Heart right ventricle (tissue), 16 donors: ENCODE measurements around the gene HIRIP3. TPM values are rescaled to one million over a fixed set of nuclear protein-coding genes. Genes with fewer than 3 reads are reported as not detected.
"Not testable (repeated sequence)": the region's sequence is repeated elsewhere in the genome, so short reads cannot be mapped to it uniquely, and the experiment has no call there.

ENCODE experiments used
- ATAC-seq, 8 donors: fragments of 200-7000 bp; cut with Tn5 transposase; one replicate each; pipeline ENCODE4 v1.9.1; 2020; ENCODE audit warnings: mild to moderate bottlenecking in 8 of 8, moderate library complexity in 8 of 8, moderate number of reproducible peaks in 1 of 8
- DNase-seq, 2 donors: peaks; one replicate each; pipeline ENCODE4 v3.0.0-alpha.2; 2020
- H3K27ac ChIP-seq, 10 donors: fragments of 200-600 bp; sonication (generic) in 2 of 10; one replicate each; pipeline versions ENCODE4 v1.5.0 to v1.8.0; 2020 to 2022; ENCODE audit warnings: mild to moderate bottlenecking in 3 of 10
- H3K27me3 ChIP-seq, 7 donors: fragments of 200-600 bp; one replicate each; pipeline ENCODE4 v1.8.0; 2021 to 2022; ENCODE audit warnings: mild to moderate bottlenecking in 2 of 7
- H3K36me3 ChIP-seq, 9 donors: fragments of 200-600 bp; sonication (generic) in 1 of 9; one replicate each; pipeline versions ENCODE4 v1.5.0 to v1.8.0; 2020 to 2022; ENCODE audit warnings: mild to moderate bottlenecking in 2 of 9
- H3K4me1 ChIP-seq, 9 donors: fragments of 200-600 bp; sonication (generic) in 1 of 9; one replicate each; pipeline versions ENCODE4 v1.5.0 to v1.8.0; 2020 to 2022; ENCODE audit warnings: mild to moderate bottlenecking in 4 of 9
- H3K4me3 ChIP-seq, 10 donors: fragments of 200-600 bp; sonication (generic) in 2 of 10; one replicate each; pipeline versions ENCODE4 v1.5.0 to v1.8.0; 2020 to 2022; ENCODE audit warnings: mild to moderate bottlenecking in 7 of 10, moderate library complexity in 2 of 10
- H3K9me3 ChIP-seq, 11 donors: fragments of 200-600 bp in 10 of 11; sonication (generic) in 2 of 11; one replicate each; pipeline versions ENCODE4 v1.5.0 to v1.8.0; 2013 to 2022; ENCODE audit warnings: mild to moderate bottlenecking in 2 of 11, control low read depth in 1 of 11, moderate library complexity in 1 of 11
- WGBS, 2 donors: extraction: QIAGEN DNeasy Blood & Tissue Kit; methylation state at CpG; one replicate each; pipeline ENCODE4 v1.1.7; 2013; ENCODE audit warnings: inconsistent platforms in 1 of 2; 5-methylcytosine and 5-hydroxymethylcytosine counted together
- intact Hi-C, 10 donors: fragments of 100-400 bp; cut with DNase I; formaldehyde crosslinking; loops; one replicate each; pipeline versions ENCODE4 v1.11.1 to v1.14.2; 2022
- polyA plus RNA-seq, 2 donors: library from polyadenylated mRNA; stranded (reverse); fragments of 200-250 nt; gene quantifications; one replicate each; pipeline ENCODE4 v1.2.3, GENCODE V29; 2013
- total RNA-seq, 10 donors: library from RNA; stranded (reverse); fragmentation: NEBNext Ultra II Directional in 3 of 10; extraction: Animal tissue kit (Norgen Biotek cat#: 25700) in 3 of 10; gene quantifications; one replicate each; pipeline versions ENCODE4 v1.2.1 to v1.2.4, GENCODE V29; 2021 to 2023
- TF ChIP-seq, protein P1 (sequence below), 9 donors: fragments of 200-600 bp; sonication (generic) in 2 of 9; IDR thresholded peaks; one replicate each; pipeline versions ENCODE4 v1.5.0 to v1.8.0; 2021 to 2022; ENCODE audit warnings: antibody characterized with exemption in 9 of 9, mild to moderate bottlenecking in 5 of 9, moderate library complexity in 1 of 9
- donor health status: Arrhythmogenic right ventricular cardiomyopathy.
- donor health status: ischemic (EF 13 %, LVEDD 7.1; RV severe dilation, severe dysfunction).
- donor health status: healthy with polysubstance abuse.
- donor health status: DM: no; HTN: yes; CAD: no.
- donor health status: DM: no; HTN: no; CAD: no.
- donor health status: ischemic (EF 25% LVEDD 6.9; RV normal size, moderate dysfunction).
- donor health status: ischemic (EF 25% LVEDD 5.7; RV mildly dilated, moderate dysfunction).
- donor health status: healthy.
- donor health status: DM: yes; HTN: yes; CAD: no.
- donor health status: Ischemic cardiomyopathy.
- donor health status: ischemic (EF 35%, LVEDD 5.7; RV mildly dilated, moderate dysfunction).
- donor health status: nonischemic (EF 11% LVEDD 7.7; RV severe dilation, severe dysfunction).
- donor health status: DM: yes; HTN: yes; CAD: no.
- donor health status: PGD.
- donor health status: ischemic (EF 29% LVEDD 5.4; RV normal size, mild dysfunction).
- donor health status: nonischemic (EF 23%, LVEDD 6.1; RV moderate dilation, normal function).

HIRIP3 gene
- total and polyA plus RNA-seq, 12 donors: 14.4 to 23.2 (median 17.7) TPM

DNA sequence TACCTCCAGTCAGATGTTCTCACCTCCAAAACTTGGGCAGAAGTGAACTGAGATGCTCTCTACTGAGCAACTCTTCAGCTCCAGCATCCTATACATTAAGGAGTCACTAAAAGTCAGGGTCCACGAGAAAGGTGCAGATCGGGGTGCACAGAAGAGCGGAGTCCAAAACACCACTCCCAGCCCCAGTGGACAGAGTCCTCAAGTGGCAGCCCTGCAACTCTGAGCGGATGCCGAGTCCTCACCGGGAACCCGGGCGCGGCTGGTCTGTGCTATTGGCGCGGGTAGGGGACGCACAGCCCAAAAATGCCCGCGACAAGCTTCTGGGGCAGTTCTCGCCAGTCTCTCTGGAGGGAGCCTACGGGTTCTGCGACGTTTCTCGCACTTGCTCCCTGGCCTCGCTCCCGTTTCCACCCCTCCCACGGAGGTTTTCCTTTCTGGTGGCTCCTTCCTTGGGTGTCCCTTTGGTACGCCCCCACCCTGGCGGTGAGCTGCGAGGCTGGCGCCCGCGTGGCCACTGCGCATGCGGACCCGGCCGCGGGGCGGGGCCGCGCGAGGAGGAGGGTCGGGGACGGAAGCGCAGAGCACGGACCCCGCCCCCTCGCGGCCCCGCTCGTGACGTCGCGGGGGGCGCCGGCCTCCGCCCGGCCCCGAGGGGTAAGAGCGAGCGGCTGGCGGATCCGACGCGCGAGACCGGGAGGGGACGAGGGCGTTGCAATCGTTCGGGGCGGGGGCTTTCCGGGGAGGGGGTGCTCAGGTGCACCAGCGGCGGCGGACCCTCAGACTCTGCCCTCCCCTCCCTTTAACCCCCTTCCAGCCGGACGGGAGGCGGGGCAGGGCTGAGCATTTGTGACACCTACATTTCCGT lies 33.7 kb downstream of the HIRIP3 start, which contains the start of gene TMEM219:
Gene TMEM219, plus strand, starts transcription at position 601 of the 865 bp plus-strand sequence. CDS start 1,065 bp downstream, outside the sequence.
- H3K9me3 ChIP-seq: no peaks in the 10 kb centered on the region
- H3K36me3 ChIP-seq: peaks cover 0 to 31% (median 0%) of the 10 kb centered on the region in 9 donors
- peak; percentile 92 to 94 for DNase-seq
- WGBS, 2 donors: 1% methylated on average over 55 to 75 of the region's 75 CpGs
- TF ChIP-seq, protein P1, sequence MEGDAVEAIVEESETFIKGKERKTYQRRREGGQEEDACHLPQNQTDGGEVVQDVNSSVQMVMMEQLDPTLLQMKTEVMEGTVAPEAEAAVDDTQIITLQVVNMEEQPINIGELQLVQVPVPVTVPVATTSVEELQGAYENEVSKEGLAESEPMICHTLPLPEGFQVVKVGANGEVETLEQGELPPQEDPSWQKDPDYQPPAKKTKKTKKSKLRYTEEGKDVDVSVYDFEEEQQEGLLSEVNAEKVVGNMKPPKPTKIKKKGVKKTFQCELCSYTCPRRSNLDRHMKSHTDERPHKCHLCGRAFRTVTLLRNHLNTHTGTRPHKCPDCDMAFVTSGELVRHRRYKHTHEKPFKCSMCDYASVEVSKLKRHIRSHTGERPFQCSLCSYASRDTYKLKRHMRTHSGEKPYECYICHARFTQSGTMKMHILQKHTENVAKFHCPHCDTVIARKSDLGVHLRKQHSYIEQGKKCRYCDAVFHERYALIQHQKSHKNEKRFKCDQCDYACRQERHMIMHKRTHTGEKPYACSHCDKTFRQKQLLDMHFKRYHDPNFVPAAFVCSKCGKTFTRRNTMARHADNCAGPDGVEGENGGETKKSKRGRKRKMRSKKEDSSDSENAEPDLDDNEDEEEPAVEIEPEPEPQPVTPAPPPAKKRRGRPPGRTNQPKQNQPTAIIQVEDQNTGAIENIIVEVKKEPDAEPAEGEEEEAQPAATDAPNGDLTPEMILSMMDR (IDR thresholded peaks at IDR 0.05): peak; percentile 29 to 69 (median 46)
- no peaks in the 10 kb centered on the region for H3K27me3 ChIP-seq
- H3K4me1 ChIP-seq: peaks cover 0 to 35% (median 20%) of the 10 kb centered on the region in 9 donors
- peak within 1 kb of the TSS; percentile 93 to 98 (median 96) for H3K27ac ChIP-seq
- H3K4me3 ChIP-seq: peak within 1 kb of the TSS; percentile 46 to 94 (median 81)
- ATAC-seq: peak; percentile 95 to 99 (median 97)
- intact Hi-C loops: loop anchor here in 5 of 10 donors (1.0 to 10.0 kb wide), 5 partner anchors 12 to 147 kb away; partner anchors contain the start of genes HIRIP3 (in 3 of the 5), INO80E (in 3 of the 5), KCTD13 (in 2 of the 5) and CDIPT (in 1 of the 5)

DNA sequence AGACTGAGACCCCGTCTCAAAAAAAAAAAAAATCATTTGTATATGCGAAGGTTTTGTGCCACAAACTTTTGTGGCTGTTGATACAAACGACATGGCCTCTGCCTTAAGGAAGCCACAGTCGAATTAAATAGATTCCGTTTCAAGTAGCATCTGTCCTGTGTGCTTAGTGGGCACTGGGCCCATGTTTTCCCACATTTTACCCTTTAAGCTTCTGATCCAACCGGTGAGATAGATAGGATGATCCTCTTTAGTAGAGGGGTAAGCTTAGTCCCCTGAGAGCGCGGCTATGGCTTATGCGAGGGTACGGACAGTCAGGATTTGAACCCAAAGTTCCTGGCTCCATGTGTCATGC lies 34.3 kb downstream of the HIRIP3 start:
- Histone ChIP-seq H3K36me3 (peaks cover 0 to 28% (median 0%) of the 10 kb centered on the region in 9 donors), H3K4me3 (peak overlapping the region in 9 of 10 donors; percentile 64 to 94 (median 84)), H3K9me3 (no peaks in the 10 kb centered on the region), H3K4me1 (peaks cover 0 to 35% (median 20%) of the 10 kb centered on the region in 9 donors), H3K27ac (peak overlapping the region in 9 of 10 donors; percentile 93 to 98 (median 96)), H3K27me3 (peaks cover 0 to under 1% (median 0%) of the 10 kb centered on the region in 7 donors)
- DNase-seq: no peak
- intact Hi-C loops: loop anchor here in 5 of 10 donors (5.0 to 10.0 kb wide), 4 partner anchors 34 to 146 kb away; partner anchors contain the start of genes HIRIP3 (in 3 of the 5), INO80E (in 3 of the 5), KCTD13 (in 2 of the 5) and CDIPT (in 1 of the 5)
- no peak for ATAC-seq
- WGBS, 2 donors: 52 to 57% methylated on average over 10 of the region's 10 CpGs
- TF ChIP-seq, protein P1 (IDR thresholded peaks at IDR 0.05): no peak

DNA sequence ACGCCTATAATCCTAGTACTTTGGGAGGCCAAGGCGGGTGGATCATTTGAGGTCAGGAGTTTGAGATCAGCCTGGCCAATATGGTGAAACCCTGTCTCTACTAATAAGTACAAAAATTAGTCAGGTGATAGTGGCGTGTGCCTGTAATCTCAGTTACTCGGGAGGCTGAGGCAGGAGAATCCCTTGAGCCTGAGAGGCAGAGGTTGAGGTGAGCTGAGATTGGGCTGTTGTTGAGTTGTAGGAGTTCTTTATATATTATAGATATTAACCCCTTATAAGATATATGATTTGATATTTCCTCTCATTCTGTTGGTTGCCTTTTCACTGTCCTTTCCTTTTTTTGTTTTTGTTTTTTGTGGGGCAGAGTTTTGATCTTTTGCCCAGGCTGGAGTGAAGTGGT lies 35.6 kb downstream of the HIRIP3 start:
- H3K27me3 ChIP-seq, DNase-seq, ATAC-seq, H3K9me3 ChIP-seq, H3K27ac ChIP-seq, H3K4me3 ChIP-seq: not testable (repeated sequence)
- intact Hi-C loops: loop anchor here in 5 of 10 donors (5.0 to 10.0 kb wide), 4 partner anchors 33 to 145 kb away; partner anchors contain the start of genes HIRIP3 (in 3 of the 5), INO80E (in 3 of the 5), KCTD13 (in 2 of the 5) and CDIPT (in 1 of the 5)
- peaks cover 0 to 32% (median 20%) of the 10 kb centered on the region in 9 donors for H3K4me1 ChIP-seq
- 94 to 95% methylated on average over 4 of the region's 4 CpGs for WGBS, 2 donors
- peaks cover 0 to 17% (median 0%) of the 10 kb centered on the region in 9 donors for H3K36me3 ChIP-seq

DNA sequence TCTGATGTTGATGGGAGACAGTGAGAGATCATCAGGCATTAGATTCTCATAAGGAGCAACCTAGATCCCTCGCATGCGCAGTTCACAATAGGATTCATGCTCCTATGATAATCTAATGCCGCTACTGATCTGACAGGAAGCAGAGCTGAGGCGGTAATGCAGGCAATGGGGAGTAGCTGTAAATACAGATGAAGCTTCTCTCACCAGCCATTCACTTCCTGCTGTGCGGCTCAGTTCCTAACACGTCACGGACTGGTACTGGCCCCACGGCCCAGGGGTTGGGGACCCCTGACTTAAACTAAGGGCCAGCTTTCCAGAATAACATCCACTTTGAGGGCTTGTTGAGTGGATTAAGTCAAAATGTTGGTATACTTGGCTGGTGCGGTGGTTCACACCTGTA lies 36.1 kb downstream of the HIRIP3 start:
- Histone ChIP-seq H3K4me3 (no peak overlapping the region), H3K9me3 (no peaks in the 10 kb centered on the region), H3K4me1 (peaks cover 0 to 27% (median 18%) of the 10 kb centered on the region in 9 donors), H3K36me3 (peaks cover 0 to 12% (median 0%) of the 10 kb centered on the region in 9 donors), H3K27me3 (peaks cover 0 to 4% (median 0%) of the 10 kb centered on the region in 7 donors), H3K27ac (no peak overlapping the region)
- ATAC-seq (no peak), DNase-seq (no peak)
- TF ChIP-seq, protein P1 (IDR thresholded peaks at IDR 0.05): no peak
- WGBS, 2 donors: 81 to 85% methylated on average over 9 of the region's 9 CpGs
- intact Hi-C loops: no loop called here
